Measurements from ENCODE around the gene TYK2. TPM values are rescaled to one million over a fixed set of nuclear protein-coding genes. Genes with fewer than 3 reads are reported as not detected.
"Not testable (repeated sequence)": the region's sequence is repeated elsewhere in the genome, so short reads cannot be mapped to it uniquely, and the experiment has no call there.

TYK2 gene
- total RNA-seq, 4 donors from 2014 or later, result 50.5 to 71.6 (median 65.9) TPM

- Histone ChIP-seq H3K9me3 (no peaks in the 10 kb centered on the region), H3K4me1 (peaks cover 51 to 67% (median 62%) of the 10 kb centered on the region in 4 donors), H3K4me3 (no peak overlapping the region), H3K27me3 (peaks cover 0 to 6% (median 5%) of the 10 kb centered on the region in 4 donors), H3K27ac (replicated peaks in 1 of 4) (no peak overlapping the region), H3K36me3 (peaks cover 13 to 37% (median 17%) of the 10 kb centered on the region in 4 donors)
- intact Hi-C loops (cut with DNase I), result loop anchor here (10.0 kb wide), 1 partner anchor 165 kb away; the partner anchor contains the start of genes CDKN2D and KRI1
- WGBS, result 88% methylated on average over 7 of the region's 8 CpGs
- no peak for TF ChIP-seq EP300 (IDR thresholded peaks at IDR 0.05)
- TF ChIP-seq POLR2AphosphoS5 (IDR thresholded peaks at IDR 0.05), result no peak
- TF ChIP-seq, protein P1, sequence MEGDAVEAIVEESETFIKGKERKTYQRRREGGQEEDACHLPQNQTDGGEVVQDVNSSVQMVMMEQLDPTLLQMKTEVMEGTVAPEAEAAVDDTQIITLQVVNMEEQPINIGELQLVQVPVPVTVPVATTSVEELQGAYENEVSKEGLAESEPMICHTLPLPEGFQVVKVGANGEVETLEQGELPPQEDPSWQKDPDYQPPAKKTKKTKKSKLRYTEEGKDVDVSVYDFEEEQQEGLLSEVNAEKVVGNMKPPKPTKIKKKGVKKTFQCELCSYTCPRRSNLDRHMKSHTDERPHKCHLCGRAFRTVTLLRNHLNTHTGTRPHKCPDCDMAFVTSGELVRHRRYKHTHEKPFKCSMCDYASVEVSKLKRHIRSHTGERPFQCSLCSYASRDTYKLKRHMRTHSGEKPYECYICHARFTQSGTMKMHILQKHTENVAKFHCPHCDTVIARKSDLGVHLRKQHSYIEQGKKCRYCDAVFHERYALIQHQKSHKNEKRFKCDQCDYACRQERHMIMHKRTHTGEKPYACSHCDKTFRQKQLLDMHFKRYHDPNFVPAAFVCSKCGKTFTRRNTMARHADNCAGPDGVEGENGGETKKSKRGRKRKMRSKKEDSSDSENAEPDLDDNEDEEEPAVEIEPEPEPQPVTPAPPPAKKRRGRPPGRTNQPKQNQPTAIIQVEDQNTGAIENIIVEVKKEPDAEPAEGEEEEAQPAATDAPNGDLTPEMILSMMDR (IDR thresholded peaks at IDR 0.05), result no peak
- no peak for TF ChIP-seq POLR2A (IDR thresholded peaks at IDR 0.05; ENCODE audit: low read depth)
- DNase-seq (ENCODE audit: extremely low spot score), result no peak
These were observed 19.5 kb upstream of the TYK2 start for GRCh38 chr19:10399878-10400277.

DNA sequence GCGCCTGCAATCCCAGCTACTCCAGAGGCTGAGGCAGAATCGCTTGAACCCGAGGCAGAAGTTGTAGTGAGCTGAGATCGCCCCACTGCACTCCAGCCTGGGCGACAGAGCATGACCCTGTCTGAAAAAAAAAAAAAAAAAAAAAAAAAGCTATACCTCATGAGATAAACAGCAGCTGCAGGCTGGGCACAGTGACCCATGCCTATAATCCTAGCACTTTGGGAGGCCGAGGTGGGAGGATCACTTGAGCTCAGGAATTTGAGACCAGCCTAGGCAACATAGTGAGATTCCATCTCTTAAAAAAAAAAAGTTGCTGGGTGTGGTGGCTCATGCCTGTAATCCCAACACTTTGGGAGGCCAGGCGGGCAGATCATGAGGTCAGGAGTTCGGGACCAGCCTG, 19.0 kb upstream of the TYK2 start:
- DNase-seq (ENCODE audit: extremely low spot score); H3K27me3 ChIP-seq; H3K9me3 ChIP-seq; H3K4me3 ChIP-seq; intact Hi-C loops (cut with DNase I); H3K27ac ChIP-seq (replicated peaks in 1 of 4): not testable (repeated sequence)
- Histone ChIP-seq H3K36me3 (peaks cover 17 to 43% (median 22%) of the 10 kb centered on the region in 4 donors), H3K4me1 (peaks cover 46 to 62% (median 57%) of the 10 kb centered on the region in 4 donors)
- WGBS, result 92% methylated on average over 8 of the region's 8 CpGs

DNA sequence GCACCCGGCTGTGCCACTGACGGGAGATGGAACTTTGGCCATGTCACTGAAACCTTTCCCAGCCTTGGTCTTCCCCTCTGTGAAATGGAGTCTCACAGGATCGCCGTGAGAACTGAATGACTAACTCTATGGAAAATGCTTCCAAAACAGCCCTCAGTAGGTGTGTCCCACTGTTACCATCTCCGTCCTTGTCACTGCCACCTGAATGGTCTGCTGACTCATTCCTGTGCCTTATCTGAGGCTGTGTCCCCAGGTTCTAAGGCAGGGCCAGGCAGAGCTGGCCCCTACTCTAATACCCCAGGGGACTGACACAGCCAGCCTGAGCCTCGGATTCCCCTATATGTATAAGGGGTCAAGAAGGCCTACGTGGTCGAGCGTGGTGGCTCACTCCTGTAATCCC, 18.4 kb upstream of the TYK2 start:
- peaks cover 42 to 56% (median 53%) of the 10 kb centered on the region in 4 donors for H3K4me1 ChIP-seq
- peaks cover 22 to 48% (median 27%) of the 10 kb centered on the region in 4 donors for H3K36me3 ChIP-seq
- H3K27me3 ChIP-seq, result no peaks in the 10 kb centered on the region
- no peak for TF ChIP-seq POLR2AphosphoS5 (IDR thresholded peaks at IDR 0.05)
- TF ChIP-seq, protein P1 (IDR thresholded peaks at IDR 0.05), result no peak
- WGBS, result 88% methylated on average over 7 of the region's 9 CpGs
- intact Hi-C loops (cut with DNase I), result no loop called here
- no peak overlapping the region for H3K4me3 ChIP-seq
- no peak for DNase-seq (ENCODE audit: extremely low spot score)
- no peak overlapping the region for H3K27ac ChIP-seq (replicated peaks in 1 of 4)
- no peaks in the 10 kb centered on the region for H3K9me3 ChIP-seq

GRCh38 chr19:10395917-10396316, 15.5 kb upstream of the TYK2 start:
- no peak overlapping the region for H3K27ac ChIP-seq (replicated peaks in 1 of 4)
- peaks cover 20 to 36% (median 33%) of the 10 kb centered on the region in 4 donors for H3K4me1 ChIP-seq
- WGBS, result 83% methylated on average over 24 of the region's 24 CpGs
- H3K4me3 ChIP-seq, result no peak overlapping the region
- H3K36me3 ChIP-seq, result peaks cover 41 to 77% (median 56%) of the 10 kb centered on the region in 4 donors
- H3K27me3 ChIP-seq, result no peaks in the 10 kb centered on the region
- H3K9me3 ChIP-seq, result no peaks in the 10 kb centered on the region
- DNase-seq (ENCODE audit: extremely low spot score), result no peak
- intact Hi-C loops (cut with DNase I), result no loop called here
- TF ChIP-seq POLR2A (IDR thresholded peaks at IDR 0.05; ENCODE audit: low read depth), result no peak
- TF ChIP-seq POLR2AphosphoS5 (IDR thresholded peaks at IDR 0.05), result no peak
- TF ChIP-seq, protein P1 (IDR thresholded peaks at IDR 0.05), result no peak
- no peak for TF ChIP-seq EP300 (IDR thresholded peaks at IDR 0.05)

DNA sequence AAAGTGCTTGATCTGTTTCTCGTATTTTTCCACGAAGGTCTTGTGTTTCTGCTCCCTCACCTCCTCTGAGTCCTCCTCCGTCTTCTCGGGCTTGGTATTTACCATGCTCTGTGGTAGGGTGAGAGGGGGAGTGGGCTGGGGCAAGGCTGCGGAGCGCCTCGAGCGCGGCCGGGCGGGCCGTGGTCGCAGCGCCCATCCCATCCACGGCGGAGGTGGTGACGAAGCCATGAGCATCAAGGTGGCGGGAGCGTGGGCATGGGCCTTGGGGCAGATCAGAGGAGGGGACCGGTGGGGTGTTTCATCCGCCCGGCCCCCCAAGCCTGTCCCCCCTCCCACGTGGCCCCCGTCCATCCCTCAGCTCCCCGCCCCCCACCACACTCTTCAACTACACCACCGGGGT, 15.1 kb upstream of the TYK2 start:
- Histone ChIP-seq H3K27me3 (no peaks in the 10 kb centered on the region), H3K4me1 (peaks cover 15 to 31% (median 29%) of the 10 kb centered on the region in 4 donors), H3K36me3 (peaks cover 44 to 81% (median 60%) of the 10 kb centered on the region in 4 donors), H3K27ac (replicated peaks in 1 of 4) (no peak overlapping the region), H3K9me3 (no peaks in the 10 kb centered on the region), H3K4me3 (no peak overlapping the region)
- intact Hi-C loops (cut with DNase I), result no loop called here
- no peak for DNase-seq (ENCODE audit: extremely low spot score)
- TF ChIP-seq EP300 (IDR thresholded peaks at IDR 0.05), result no peak
- no peak for TF ChIP-seq POLR2AphosphoS5 (IDR thresholded peaks at IDR 0.05)
- TF ChIP-seq, protein P1 (IDR thresholded peaks at IDR 0.05), result no peak
- no peak for TF ChIP-seq POLR2A (IDR thresholded peaks at IDR 0.05; ENCODE audit: low read depth)
- WGBS, result 95% methylated on average over 18 of the region's 26 CpGs
